Suprapubic skin (tissue), 4 donors: ENCODE data around the gene NTMT1.

Experiments
- POLR2A ChIP-seq, 2 donors: fragments of 450-650 bp; IDR thresholded peaks; one replicate each; pipeline ENCODE4 v1.6.1; 2017; ENCODE audit warnings: antibody characterized with exemption in 2 of 2, mild to moderate bottlenecking in 2 of 2, moderate library complexity in 2 of 2
- POLR2AphosphoS5 ChIP-seq, 3 donors: sonication (generic); formaldehyde crosslinking; IDR thresholded peaks; one replicate each; pipeline ENCODE4 v1.6.1; 2017; ENCODE audit warnings: antibody characterized with exemption in 3 of 3
- TF ChIP-seq, protein P1 (sequence below), 2 donors: fragments of 200-600 bp in 1 of 2; fragments of 450-650 bp in 1 of 2; sonication (generic) in 1 of 2; IDR thresholded peaks; one replicate each; pipeline ENCODE4 v1.5.1; 2016 to 2019; ENCODE audit warnings: antibody characterized with exemption in 2 of 2, mild to moderate bottlenecking in 1 of 2, moderate library complexity in 1 of 2

DNA sequence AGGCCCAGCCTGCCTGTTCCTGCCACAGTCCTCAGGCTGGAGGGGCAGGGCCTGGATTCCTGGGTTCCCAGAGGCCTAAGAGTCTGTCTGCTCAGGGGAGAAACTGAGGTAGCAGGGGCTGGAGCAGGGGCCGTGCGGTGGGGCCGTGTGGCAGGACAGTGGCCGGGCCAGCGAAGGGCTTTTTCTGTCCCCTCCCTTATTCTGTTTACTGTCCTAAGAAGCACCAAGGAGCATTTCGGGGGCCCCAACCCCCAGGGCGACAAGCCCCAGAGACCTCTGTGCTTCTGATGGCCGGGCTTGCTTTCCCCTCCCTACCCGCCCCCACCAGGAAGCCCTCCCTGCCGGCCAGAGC lies 22.8 kb downstream of the NTMT1 start:
- TF ChIP-seq POLR2A (IDR thresholded peaks at IDR 0.05) (no peak), POLR2AphosphoS5 (IDR thresholded peaks at IDR 0.05) (no peak)
- TF ChIP-seq, protein P1, sequence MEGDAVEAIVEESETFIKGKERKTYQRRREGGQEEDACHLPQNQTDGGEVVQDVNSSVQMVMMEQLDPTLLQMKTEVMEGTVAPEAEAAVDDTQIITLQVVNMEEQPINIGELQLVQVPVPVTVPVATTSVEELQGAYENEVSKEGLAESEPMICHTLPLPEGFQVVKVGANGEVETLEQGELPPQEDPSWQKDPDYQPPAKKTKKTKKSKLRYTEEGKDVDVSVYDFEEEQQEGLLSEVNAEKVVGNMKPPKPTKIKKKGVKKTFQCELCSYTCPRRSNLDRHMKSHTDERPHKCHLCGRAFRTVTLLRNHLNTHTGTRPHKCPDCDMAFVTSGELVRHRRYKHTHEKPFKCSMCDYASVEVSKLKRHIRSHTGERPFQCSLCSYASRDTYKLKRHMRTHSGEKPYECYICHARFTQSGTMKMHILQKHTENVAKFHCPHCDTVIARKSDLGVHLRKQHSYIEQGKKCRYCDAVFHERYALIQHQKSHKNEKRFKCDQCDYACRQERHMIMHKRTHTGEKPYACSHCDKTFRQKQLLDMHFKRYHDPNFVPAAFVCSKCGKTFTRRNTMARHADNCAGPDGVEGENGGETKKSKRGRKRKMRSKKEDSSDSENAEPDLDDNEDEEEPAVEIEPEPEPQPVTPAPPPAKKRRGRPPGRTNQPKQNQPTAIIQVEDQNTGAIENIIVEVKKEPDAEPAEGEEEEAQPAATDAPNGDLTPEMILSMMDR (IDR thresholded peaks at IDR 0.05): no peak
